Measurements from ENCODE around the gene C9orf78.

C9orf78 gene

GRCh38 chr9:129851821-129852220 lies 16.7 kb upstream of the C9orf78 start:
- TF ChIP-seq CTCF (IDR thresholded peaks at IDR 0.05; ENCODE audit: insufficient read depth, low read depth, low read length, missing control alignments) = no peak
- no peak overlapping the region for H3K4me3 ChIP-seq (ENCODE audit: low read length)
- no peak for DNase-seq (ENCODE audit: low read depth)

DNA sequence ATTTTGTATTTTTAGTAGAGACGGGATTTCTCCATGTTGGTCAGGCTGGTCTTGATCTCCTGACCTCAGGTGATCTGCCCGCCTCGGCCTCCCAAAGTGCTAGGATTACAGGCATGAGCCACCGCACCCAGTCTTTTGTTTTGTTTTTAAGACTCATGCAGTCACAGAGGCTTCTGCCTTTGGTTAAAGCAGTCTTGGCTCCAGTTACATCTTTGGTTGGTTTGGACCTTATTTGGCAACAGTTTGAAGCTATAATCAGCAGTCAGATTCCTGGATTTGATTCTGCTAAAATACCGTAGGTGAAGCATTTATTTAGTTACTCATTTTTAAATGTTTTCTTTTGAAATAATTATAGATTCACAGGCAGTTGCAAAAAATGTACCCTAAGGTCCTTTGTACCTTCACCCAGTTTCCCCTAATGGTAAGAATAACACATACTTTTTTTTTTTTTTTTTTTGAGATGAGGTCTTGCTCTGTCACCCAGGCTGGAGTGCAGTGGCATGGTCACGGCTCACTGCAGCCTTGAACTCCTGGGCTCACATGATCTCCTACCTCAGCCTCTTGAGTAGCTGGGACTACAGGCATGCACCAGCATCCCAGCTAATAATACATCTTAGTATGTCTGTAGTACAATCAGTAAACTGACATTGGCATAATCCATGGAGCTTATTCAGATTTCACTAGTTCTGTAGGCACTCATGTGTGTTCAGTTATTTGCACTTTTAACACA lies 15.9 kb upstream of the C9orf78 start:
- TF ChIP-seq CTCF (IDR thresholded peaks at IDR 0.05; ENCODE audit: insufficient read depth, low read depth, low read length, missing control alignments) = no peak
- no peak for DNase-seq (ENCODE audit: low read depth)

GRCh38 chr9:129849901-129850300 lies 14.8 kb upstream of the C9orf78 start:
- TF ChIP-seq CTCF (IDR thresholded peaks at IDR 0.05; ENCODE audit: insufficient read depth, low read depth, low read length, missing control alignments) = no peak
- H3K4me3 ChIP-seq (ENCODE audit: low read length) = no peak overlapping the region
- DNase-seq (ENCODE audit: low read depth) = no peak

More for the DNA sequence above, 15.9 kb upstream of the C9orf78 start:
- no peak overlapping the region for H3K4me3 ChIP-seq (ENCODE audit: low read length)

GRCh38 chr9:129848712-129849441 lies 13.8 kb upstream of the C9orf78 start:
- no peak overlapping the region for H3K4me3 ChIP-seq (ENCODE audit: low read length)
- DNase-seq (ENCODE audit: low read depth) = no peak
- TF ChIP-seq CTCF (IDR thresholded peaks at IDR 0.05; ENCODE audit: insufficient read depth, low read depth, low read length, missing control alignments) = no peak

DNA sequence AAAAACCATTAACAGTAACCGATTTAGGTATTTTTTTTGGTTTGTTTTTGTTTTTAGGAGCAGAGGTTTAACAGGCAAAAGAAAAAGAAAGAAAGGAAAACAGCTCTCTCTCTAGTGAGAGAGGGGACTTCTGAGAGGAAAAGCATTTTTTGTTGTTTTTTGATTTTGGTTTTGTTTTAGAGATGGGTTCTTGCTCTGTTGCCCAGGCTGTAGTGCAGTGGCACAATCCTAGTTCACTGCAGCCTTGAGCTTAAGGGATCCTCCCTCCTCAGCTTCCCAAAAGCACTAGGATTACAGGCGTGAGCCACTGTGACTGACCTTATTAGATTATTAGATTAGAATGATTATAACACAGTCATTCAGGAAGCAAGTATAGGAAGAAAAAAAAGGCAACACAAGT lies 10.3 kb upstream of the C9orf78 start:
- TF ChIP-seq CTCF (IDR thresholded peaks at IDR 0.05; ENCODE audit: insufficient read depth, low read depth, low read length, missing control alignments) = no peak
- DNase-seq (ENCODE audit: low read depth) = no peak
- H3K4me3 ChIP-seq (ENCODE audit: low read length) = no peak overlapping the region

DNA sequence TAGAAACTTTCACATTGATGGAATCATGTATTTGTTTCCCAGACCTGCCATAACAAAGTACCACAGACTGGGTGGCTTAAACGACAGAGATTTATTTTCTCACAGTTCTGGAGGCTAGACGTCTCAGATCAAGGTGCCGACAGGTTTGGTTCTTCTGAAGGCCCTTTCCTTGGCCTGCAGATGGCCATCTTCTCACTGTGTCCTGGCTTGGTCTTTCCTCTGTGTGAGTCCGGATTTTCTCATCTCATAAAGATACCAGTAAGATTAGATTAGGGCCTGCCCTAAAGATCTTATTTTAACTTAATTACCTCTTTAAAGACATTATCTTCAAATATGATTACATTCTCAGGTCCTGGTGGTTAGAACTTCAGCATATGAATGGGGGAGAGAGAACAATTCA lies 6.0 kb upstream of the C9orf78 start:
- TF ChIP-seq CTCF (IDR thresholded peaks at IDR 0.05; ENCODE audit: insufficient read depth, low read depth, low read length, missing control alignments) = no peak
- H3K4me3 ChIP-seq (ENCODE audit: low read length) = no peak overlapping the region
- DNase-seq (ENCODE audit: low read depth) = no peak

All from epithelial cell of esophagus (primary cell).